GM19395 (cell line): Measurements from ENCODE around the gene IGFBP4.

ENCODE experiments used
- ATAC-seq: cut with Tn5 transposase; IDR thresholded peaks from one replicate; pipeline ENCODE4 v1.9.1; 2021; ENCODE audit warnings: mild to moderate bottlenecking, moderate library complexity; ENCODE audit not compliant: unreplicated experiment

Gene IGFBP4

DNA sequence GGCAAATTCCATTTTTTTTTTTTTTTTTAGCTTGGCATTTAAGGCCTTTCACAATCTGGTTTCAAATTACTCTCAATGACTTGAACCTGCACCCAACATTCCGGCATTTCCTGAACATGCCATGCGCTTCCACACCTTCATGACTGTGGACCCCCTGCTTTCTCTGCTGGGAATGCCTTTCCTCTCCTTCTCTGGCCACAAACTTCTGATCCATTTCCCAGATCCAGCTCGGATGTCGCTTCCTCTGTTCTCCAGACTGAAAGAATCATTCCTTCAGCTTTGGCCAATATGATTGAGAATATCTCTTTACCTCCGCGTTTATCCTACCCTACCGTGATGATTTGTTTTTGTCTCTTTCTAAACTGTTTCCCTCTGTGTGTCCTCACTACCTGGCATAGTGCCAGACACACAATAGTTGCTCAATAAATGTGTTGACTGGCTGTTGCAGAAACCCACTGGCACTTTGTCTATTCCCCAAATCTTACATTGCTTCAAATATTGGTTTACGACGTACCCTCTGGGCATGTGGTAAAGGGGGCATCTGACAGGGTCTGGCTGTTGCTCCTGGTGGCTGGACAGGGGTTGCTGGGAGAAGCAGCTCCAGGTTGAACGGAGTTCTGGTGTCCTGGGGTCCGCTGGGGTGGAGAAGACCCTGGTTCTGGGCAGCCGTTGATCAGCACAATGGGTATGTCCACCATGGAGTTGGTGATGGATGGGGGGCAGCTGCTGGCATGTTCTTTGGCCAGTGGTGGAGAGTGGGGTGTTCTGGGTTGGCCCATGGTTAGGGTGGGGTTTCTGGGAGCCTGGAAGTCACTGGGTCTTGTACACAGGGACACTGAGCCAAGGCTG lies 43.5 kb downstream of the IGFBP4 start:
- no peak for ATAC-seq

DNA sequence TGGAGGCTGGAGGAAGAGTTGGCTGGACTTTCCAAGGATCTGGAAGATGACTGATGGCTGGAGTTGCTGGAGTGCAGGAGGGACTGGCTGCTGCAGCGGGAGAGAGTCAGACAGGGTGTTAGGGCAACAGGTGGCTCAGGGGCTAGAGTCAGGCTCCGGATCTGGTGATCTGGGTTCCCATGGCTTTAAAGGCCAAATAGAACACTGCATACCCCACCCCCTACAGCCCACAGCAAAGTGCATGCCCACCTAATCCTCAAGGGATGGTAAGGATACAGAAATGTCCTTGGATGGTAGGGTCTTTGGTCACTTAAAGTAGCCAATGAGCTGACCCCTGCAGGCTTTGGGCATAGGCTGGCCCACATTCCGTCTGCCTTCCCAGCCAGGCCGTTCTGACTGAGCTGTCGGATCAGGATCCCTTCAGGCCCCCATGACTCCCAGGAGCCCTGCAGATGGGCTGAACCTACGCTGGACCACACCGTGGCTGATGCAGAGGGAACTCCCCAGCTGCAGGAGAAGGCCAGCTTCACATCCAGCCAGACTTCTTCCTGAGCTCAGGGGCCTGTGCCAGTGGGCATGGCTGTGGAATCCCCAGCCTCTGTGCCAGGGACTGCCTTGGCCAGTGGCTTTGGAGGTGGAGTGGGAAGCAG lies 44.2 kb downstream of the IGFBP4 start:
- no peak for ATAC-seq

DNA sequence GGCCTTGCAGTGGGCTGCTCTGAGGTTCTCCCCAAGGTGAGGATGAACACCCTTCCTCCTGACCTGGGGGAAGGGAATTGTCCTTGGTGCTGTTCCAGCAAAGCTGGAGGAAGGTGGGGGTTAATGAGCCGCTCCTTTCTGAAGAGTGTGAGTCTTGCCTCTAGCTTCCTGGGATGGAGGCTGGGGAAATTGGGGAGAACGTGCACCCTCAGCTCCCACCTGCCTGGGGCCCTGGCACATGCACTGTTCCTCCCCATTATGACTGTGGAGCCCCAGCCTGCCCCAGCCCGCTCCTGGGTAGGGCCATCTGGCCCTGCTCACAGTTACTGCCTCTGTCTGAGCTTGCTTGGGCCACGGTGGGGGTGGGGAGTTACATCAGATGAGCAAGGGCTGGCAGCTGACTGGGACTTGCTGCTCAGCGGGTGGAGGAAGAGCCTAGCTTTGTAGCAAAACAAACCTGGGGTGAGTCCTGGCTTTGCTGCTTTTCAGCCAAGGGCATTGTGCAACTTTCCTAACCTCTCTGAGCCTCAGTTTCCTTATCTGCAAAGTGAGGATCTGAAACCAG lies 47.1 kb downstream of the IGFBP4 start:
- no peak for ATAC-seq

DNA sequence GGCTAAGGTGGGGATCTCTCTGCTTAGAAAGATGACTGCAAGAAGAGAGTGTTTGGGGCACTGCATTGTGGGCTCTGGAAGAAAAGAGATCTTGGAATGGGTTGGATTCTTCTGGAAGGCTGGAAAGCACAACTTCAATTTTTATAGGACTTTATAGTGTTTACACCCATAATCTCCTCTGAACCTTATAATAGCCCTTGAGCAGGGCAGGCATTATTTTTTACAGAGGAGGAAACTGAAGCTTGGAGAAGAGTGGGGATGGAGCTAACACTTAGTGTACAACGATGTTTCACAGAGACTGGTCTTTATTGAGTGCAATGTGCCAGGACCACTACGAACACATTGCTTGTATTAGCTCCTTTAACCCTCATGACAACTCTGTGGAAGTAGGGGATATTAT lies 47.7 kb downstream of the IGFBP4 start:
- no peak for ATAC-seq

DNA sequence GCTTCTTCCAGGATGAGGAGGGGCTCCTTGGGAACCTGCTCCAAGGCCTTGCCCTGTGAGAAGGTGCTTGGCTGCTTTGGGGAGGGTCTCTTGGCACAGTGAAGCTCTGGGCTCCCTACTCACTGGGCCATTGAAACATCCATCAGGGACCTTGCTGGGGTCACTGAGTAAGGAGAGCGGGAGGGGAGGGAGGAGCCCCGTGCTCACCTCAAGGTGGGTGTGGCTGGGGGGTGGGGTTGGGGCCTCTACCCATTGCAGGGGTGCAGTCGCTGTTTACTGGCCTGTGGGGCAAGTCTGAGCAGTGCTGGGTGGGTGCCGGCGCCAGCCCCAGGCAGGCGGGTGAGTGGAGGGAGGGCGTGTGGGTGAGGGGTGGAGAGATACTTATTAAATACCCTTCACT lies 48.2 kb downstream of the IGFBP4 start:
- ATAC-seq: no peak

DNA sequence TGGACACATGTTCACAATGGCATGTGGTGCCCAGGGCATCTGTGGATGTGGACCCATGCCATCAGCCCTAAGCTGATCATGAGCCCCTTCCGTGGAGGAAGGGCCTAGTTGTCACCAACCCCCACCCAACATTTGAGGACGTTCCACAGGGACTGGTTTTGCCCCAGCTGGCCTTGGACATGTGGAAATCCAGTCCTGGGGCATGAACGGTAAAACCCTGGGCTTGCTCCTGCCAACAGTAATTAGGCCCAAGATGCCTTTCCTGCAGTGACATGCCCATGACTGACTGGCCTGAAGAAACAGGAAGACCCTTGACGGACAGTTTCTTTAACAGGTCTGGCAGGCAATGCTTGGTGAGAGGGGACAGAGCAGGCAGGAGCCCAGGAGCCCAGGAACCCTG lies 50.4 kb downstream of the IGFBP4 start:
- no peak for ATAC-seq

DNA sequence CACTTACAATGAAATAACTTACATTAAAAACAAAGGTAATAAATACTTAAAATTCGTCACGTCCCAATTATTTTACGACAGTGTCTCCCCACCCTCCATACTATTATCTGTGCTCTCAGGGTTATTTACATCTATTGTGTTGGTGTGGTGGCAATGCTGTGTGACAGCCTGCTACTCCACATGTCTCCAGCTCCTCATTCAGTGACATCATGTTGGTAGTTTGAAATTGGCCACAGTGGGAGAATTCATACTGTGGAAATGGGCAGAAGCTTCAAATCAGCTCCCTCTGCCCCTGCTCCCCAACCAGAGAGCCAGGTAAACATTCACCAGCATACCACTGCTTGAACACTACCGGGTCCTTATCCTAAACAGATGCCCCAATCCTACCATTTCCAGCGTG lies 51.9 kb downstream of the IGFBP4 start:
- ATAC-seq: no peak

DNA sequence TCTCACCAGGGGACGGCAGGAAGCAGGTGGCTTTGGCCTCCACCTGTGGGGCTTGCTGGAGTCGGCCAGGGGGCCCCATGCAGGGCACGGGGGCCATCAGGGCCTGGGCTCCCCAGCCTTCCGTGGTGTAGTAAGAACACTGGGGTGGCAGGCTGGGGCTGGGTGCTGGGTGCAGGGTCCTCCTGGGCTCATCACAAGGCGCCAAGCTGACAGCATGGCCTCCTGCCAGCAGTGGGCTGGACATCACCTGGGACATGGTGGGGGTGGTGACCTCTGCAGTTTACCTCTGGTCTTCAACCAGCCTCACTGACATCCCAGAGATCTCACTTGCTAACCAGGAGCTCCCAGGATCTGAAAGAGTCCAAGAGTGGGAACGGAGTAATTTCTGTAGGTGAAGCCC lies 52.9 kb downstream of the IGFBP4 start:
- no peak for ATAC-seq

DNA sequence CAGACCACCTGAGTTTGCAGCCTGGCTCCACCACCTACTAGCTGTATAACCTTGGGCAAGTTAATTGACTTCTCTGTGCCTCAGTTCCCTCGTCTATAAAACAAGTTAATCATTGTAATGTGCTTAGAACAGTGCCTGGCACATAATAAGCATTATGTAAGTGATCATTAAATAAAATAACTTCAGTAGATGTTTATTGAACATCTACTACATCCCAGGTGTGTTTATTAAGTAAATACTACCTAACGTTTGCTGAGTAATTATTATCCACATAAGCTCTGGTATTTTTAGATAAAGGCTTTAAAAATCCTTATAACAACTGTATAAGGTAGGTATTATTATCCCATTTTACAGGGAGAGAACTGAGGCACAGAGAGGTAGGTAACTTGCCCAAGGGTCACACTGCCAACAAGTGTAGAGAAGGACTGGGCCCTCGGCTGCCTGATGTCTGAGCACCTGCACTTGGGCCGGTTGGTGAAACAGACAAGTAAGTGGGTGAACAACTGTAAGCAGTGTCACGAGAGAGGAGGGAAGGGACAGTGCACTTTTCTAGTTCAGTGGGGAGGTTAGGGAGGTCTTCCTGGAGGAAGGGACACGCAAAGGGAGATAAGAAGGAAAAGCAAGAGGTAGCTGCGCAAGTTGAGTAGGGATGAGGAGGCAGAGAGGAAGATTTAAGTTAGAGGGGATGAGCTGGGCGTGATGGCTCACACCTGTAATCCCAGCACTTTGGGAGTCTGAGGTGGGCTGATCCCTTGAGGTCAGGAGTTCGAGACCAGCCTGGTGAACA lies 53.6 kb downstream of the IGFBP4 start:
- no peak for ATAC-seq

DNA sequence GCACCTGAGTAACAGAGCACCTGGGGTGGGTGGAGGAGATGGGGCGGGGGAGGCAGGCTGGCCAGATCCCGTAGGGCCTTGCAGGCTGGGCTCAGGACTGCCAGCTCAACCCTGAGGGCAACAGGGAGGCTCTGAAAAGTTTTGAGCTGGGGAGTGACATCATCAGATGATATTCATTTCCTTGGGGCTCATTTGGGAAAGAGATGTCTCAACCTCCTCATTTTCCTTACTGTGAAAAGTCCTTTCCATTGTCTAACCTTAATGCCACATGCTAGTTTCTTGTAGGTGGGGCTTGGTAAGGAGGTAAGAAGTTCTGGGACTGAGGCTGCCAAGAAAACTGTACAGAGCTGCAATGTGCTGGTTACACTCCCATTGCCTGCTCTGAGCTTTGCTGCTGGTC lies 54.4 kb downstream of the IGFBP4 start:
- ATAC-seq: no peak

DNA sequence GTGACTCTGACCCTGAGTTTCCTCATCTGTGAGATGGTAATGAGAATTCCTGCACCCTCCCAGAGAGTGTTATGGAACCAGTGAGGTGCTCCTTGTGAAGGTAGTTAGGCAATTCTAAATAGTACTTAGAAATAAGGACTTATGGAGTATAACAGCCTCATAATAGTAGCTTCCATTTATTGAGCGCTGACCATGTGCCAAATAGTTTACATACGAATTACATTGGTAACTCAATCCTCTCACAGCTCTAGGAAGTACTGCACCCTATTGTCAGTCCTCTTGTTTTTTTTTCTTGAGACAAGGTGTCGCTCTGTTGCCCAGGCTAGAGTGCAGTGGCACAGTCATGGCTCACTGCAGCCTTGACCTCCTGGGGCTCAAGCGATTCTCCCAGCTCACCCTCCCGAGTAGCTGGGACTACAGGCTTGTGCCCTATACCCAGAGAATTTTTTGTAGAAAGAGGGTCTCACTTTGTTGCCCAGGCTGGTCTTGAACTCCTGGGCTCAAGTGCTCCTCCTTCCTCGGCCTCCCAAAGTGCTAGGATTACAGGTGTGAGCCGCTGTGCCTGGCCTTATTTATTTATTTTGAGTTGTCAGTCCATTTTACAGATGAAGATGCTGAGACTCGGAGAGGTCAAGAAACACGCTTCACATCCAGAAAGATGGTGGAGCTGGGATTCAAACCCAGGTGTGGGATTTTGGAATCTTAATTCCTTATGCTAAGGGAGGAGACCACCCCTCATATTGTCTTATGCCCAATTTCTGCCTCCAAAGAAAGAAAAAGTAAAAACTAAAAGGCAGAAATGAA lies 55.2 kb downstream of the IGFBP4 start:
- ATAC-seq: no peak

DNA sequence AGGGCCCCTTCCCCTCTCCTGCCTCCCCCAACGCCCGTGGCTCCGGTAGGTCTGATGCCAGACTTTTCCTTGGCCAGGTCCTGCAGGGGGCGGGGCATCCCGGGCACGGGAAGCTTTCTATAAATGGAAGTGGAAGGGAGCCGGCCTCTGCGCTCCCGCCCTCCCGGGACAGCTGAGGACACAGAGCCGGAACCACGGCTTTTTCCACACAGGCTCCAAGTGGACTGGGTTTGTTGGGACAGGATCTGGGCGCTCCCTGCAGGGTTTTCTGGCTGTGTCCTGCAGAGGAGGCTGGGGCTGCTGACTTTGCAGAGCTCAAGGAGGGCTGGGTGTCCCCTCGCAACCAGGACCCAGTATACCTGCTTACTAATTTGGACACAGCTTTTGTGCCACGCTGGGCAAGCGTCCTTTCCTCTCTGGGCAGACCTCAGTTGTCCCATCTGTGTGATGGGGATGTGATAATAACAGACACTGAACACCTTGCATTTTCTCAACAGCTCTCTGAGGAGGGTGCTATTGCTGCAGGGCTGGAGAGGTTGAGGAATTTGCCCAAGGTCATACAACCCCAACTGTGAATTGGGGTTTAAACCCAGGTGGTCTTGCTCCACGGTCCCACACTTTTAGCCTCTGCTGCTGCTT lies 56.4 kb downstream of the IGFBP4 start:
- no peak for ATAC-seq

DNA sequence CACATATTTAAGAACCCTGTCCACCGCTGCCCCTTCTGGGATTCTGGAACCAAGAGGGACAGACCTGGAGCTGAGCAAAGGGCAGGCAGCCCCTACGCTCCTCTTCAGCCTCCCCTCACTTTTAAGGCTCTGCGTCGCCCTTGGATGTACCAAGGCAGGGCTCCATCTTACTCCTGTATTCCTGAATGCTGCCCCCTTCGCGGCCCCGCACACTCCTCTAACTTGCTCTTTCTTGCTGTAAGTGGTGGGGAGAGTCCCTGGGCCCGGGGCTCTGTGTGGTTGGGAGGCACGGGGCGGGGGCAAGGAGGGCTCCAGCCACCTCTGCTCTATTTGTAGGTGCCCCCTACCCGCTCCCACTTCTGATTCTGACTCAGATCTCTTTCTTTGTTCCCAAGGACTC lies 56.9 kb downstream of the IGFBP4 start:
- no peak for ATAC-seq

DNA sequence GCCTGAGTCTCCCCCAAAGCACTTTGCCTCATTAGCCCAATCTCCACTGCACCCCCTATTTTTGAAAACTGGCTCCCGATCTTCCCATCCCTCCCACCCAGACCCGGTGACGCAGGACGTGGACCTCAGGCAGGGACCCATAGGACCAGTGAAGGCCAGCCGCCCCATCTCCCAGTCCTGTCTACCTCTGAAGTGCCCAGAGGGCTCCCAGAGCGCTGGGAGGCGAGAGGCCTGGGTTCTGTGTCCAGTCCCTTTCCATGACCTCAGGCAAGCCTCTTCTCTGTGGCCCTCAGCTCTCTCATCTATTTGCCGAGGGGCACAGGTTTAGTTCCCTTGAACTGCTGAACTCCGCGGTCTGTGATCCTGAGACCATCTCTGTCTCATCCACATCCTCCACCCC lies 57.5 kb downstream of the IGFBP4 start:
- ATAC-seq: no peak

DNA sequence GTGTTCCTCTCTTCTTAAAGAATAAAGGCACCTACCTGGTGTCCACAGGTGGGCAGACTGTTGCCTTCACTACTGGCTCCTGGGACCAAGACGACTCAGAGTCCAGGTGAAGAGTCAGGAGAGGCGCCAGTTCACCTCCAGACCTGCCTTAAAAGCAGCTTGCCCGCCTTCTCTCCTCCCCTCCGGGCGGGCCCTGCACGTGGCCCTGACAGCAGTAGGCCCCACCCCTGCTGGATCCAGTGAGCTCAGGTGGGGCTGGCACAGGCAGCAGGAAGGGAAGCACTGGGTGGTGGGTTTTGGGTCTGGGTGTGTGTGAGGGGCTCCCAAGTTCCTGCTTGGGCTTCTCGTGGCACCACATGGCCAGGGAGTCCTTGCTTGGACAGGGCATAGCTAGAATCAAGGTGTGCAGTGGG lies 58.3 kb downstream of the IGFBP4 start, which contains the start of gene TNS4:
TSS of gene TNS4 (minus strand) at position 125 of the 413 bp plus-strand sequence. CDS start 5,198 bp downstream, outside the sequence.
- no peak for ATAC-seq

DNA sequence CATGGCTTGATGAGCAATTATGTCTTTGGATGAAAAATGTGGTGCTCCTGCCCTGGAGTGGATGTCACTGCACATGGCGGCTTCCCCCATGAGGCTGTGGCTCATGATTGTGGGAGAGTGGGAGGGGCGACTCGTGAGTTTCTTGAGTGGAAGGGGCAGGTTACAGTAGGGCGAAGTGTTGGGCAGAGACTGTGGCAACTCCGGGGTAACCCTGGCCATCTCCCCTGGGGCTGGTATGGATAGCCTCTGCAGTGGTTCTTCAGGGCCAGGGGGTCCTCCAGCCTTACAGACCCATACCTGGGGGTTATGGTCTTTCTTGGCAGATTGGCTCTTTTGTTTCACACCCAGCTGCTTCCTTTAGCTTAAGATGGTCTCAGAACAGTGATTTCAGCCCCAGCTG lies 59.5 kb downstream of the IGFBP4 start:
- ATAC-seq: no peak

DNA sequence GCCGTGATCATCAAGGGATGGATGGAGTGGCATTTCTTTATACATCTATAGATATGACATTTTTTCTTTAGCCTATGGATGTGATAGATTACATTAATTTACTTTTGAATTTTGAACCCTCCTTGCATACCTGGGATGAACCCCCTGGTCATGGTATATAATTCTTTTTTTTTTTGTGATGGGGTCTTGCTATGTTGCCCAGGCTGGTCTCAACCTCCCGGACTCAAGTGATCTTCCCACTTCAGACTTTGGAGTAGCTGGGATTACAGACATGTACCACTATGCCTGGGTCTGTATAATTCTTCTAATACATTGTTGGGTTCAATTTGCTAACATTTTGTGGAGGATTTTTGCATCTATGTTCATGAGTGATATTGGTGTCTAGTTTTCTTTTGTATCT lies 59.9 kb downstream of the IGFBP4 start:
- no peak for ATAC-seq

DNA sequence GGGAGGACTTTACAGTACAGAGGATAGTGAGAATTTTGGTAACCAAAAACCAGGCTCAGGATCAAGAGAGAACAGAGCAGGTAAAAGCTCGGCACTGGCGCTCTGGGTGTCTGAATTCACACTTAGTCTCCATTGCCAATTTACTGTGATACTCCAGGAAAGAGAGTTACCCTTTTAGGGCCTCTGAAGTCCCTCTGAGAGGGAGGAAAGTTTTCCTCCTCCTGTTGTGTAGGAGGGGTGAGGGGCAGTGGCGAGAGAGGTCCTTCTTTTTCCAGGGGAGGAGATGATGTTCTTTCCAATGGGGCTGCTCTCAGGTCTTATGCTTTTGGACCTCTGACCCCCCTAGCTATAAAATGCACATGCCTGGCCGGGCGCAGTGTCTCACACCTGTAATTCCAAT lies 63.5 kb downstream of the IGFBP4 start:
- ATAC-seq: no peak
